Activated effector memory CD4-positive, alpha-beta T cell treated with anti-CD3 and anti-CD28 coated beads, Interleukin-2, amount 50 U/mL, for 16 hours (primary cell): ENCODE results near the gene QKI.
A peak's percentile ranks its signal among the peaks of the same experiment; 100 is the strongest.

Experiments
- DNase-seq: peaks from one replicate; pipeline ENCODE4 v3.0.0-alpha.2; 2020

The QKI gene

DNA sequence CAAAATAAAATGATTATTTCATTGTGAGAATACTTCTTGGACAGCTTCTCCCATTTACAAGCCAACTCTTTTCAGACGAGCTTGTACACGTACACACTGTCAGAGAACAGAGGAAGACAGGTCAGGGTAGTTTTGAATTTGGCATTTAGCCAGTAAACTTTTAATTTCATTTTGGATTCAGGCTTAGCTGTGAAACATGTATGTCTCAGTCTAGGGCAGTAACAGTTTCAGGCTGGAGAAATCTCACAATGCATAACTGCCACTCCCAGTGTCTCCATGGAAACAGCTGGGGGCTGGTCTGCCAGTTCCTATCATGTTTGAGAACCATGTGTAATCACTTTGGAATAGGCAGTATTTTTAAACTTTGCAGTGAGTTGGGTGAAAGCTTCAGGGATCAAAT lies 22.0 kb upstream of the QKI start:
- DNase-seq: no peak

DNA sequence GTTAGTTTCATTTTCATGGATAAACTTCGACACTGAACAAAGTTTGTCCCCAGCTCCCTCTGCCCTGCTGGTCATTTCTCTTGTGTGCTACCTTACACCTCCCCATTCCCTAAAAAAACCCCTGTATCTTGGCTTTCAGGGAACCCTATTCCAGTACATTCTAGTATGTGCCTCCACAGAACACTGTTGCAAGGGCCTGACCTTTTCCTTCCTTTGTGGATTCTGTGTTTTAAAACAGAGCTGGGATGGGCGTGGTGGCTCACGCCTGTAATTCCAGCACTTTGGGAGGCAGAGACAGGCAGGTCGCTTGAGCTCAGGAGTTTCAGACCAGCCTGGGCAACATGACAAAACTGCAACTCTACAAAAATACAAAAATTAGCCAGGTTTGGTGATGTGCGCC lies 20.6 kb upstream of the QKI start:
- no peak for DNase-seq

DNA sequence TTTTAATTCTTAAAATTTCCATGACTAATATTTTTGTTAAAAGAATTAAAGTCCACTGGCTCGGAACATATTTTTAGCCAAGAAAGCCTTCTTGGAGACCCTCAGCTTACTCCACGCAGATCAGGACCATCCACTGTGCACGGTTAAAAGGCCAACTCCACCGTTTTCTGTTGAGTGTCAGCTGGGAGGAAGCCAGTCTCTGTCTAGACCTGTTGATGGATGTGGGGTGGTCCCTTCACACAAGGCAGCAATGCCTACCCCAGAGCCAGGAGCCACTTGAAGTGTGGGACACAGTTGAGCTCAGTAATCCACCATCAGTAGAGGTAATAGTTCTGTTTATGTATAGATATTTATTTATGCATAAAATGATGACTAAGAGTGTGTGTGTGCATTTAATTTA lies 19.9 kb upstream of the QKI start:
- no peak for DNase-seq

DNA sequence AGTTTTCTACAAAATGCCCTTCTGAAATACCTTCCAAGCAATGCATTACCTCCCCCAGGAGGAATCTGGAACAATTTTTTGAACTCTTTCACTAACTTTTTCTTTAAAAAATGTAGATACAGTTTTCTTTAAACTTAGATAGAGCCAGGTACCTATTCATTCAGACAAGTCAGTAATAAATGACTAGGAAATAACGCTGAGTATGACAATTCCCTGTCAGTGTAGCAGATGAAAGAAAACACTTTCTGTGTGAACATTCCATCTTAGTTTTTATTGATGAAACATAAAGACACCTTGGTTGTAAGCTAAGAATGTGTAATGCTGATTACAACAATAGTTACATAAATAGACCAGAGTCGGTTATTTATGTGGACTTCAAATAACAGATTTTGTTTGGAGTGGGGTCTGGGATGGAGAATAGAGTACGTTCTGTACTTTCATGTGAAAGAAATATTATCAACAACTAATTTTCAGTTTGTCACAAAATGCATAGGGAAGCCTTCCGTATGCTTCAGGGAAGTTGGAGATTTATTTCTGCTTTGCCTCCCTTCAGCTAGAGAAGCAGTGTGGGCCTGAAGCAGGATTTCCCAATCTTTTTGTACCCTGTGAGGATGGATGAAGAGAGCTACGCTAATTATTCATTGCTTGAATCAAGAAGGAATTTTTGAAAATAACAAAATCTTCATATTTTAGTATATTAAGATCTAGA lies 19.2 kb upstream of the QKI start:
- no peak for DNase-seq

DNA sequence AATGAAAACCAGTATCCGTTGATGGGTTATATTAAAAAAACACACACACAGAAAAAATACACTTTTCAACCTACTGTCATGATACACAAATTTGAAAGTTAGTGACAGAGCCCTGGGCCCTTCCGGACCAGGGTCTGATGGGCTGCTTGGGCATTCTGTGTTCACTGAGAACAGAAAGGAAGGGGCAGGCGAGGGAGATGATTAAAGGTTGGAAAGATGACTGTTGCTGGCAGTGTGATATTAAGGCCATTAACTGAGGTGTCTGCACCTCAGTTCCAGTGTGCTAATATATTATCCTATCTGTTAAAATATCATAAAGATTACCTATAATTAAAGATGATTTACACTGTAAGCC lies 18.7 kb upstream of the QKI start:
- DNase-seq: no peak

DNA sequence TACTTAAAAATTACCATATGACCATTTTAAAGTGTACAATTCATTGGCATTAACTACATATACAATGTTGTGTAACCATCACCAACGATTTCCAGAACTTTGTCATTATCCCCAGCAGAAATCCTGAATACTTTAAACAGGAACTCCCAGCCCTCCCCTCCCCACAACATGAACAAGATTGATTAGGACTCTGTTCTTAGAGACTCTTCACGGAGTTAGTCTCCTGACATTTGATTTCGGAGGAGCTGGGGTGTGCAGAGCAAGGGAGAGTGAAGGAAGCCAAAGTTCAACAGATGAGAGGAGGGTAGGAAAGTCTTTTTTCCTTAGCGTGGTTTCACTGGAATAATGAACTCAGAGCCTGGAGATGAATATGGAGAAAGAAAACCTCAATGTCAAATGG lies 17.2 kb upstream of the QKI start:
- DNase-seq: no peak

DNA sequence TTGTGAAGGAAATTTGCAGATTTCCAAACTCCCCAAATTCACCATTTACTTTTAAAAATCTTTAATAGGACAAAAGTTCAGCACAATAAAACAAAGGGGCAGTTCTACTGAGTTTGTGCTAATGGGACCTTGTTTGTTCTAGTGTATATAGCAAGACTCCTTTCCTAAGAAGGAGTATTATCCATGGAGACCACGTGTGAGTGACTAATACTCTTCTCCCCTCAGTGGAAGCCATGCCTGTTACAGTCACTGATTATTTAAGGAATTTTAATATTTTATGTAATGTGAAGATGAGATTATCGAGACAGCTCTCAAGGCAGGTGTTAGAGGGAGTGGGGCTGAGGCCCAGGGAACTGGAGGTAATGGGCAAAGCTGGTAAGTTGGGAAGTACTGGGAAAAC lies 16.4 kb upstream of the QKI start:
- no peak for DNase-seq

DNA sequence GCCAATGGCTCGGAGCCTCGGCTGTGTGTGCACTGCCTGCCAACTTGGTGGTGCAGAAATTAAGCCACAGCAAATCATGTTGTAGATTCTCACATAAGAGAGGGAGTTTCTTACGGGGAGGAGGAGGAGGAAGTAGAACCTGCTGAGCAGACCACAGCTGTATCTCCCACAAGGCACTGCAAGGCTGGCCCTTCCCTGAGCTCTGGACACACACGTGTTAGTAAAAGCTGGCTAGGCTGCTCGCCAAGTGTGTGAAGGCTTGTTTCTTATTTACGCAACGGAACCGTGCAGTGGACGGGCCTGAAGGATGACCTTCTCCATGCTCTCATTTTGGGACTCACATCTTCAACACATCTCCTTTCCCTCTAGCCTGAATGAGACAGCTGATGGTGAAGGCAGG lies 15.7 kb upstream of the QKI start:
- DNase-seq: no peak

DNA sequence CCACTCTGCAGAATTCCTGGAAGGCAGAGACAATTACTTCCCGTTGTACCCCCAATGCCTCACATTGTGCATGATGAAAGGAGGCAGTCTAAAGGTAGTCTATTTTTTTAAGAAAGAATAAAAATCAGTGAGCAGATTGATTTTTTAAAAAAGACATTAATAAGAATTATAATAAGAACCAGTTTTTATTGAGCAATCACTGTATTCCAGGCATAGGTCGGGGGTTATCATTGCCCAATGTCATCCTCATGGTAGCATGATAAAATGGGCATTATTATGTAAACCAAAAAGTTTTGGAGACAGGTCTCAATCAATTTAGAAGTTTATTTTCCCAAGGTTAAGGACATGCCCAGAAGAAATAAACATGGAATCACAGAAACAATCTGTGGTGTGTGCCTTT lies 14.0 kb upstream of the QKI start:
- DNase-seq: no peak

DNA sequence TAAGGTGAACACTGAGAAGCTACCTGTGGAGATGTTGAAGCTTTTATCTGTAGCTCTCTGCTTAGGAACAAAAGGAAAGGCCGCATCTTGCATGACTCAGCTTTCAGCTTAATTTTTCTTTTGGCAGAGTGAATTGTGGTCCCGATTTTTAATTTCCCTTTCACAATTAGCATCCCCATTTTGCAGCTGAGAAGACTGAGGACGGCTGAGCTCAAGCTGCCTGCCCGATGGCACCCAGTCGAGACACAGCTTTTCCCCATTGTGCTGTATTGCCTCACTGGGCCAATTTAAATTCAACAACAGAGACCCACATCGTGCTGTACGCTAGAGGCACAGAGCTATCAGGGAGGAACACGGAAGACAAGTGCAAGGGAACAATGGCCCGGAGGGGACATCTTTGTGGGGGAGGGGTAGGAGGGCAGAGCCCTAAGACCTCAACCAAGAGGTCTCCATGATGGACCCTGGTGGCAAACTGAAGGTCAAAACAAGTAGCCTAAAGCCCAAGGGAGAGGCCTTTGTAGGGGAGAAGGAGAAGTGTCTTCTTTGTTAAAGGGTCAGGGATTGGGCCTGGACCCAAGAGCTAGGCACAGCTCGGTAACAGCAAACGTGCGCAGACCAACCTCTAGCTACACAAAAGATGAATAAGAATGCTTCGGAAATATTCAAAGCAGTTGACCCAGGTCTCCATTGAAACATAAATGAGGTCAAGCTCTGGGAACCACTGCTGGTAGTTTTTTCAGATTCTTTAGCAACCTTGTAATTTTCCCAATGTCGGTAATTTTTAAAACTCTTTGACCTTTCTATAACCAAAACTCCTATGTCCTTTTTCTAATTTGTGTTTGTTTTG lies 13.3 kb upstream of the QKI start:
- no peak for DNase-seq

DNA sequence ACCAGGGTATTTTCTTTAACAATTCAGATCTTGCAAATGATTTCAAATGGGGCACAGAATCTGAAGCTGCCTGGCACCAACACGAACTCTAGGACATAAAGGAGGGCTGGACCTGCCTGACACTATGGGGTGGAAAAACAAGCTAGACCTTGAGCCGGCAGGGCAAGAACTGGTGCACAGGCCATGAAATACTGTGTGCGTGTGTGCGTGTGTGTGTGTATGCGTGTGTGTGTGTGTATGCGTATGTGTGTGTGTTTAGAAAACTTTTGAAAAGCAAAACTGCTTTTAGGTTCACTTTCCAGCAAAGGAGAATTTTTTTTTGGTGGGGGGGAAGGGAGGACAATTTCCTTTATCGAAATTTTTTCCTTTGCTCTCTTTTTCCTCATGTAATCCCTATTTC lies 11.9 kb upstream of the QKI start:
- DNase-seq: no peak

DNA sequence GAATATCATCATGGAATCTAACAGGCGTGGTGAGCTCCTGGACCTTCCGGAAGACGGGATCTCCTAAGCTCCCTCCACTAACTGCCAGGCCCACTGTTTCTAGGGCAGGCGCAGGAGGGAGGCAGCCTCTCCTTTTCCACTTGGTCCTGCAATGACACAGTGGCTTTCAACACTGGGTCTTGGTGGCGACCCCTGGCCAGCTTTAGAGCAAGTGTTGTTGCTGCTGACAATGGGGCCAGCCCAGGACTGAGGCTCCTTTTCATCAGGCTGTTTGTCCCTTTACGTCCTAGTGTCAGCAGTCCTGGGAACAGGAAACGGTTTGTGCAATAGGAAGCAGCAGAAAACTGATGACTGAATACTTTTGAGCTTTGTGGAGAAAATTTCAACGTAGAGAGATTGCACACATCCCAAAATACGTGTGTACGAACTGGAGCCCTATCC lies 9.7 kb upstream of the QKI start:
- no peak for DNase-seq

DNA sequence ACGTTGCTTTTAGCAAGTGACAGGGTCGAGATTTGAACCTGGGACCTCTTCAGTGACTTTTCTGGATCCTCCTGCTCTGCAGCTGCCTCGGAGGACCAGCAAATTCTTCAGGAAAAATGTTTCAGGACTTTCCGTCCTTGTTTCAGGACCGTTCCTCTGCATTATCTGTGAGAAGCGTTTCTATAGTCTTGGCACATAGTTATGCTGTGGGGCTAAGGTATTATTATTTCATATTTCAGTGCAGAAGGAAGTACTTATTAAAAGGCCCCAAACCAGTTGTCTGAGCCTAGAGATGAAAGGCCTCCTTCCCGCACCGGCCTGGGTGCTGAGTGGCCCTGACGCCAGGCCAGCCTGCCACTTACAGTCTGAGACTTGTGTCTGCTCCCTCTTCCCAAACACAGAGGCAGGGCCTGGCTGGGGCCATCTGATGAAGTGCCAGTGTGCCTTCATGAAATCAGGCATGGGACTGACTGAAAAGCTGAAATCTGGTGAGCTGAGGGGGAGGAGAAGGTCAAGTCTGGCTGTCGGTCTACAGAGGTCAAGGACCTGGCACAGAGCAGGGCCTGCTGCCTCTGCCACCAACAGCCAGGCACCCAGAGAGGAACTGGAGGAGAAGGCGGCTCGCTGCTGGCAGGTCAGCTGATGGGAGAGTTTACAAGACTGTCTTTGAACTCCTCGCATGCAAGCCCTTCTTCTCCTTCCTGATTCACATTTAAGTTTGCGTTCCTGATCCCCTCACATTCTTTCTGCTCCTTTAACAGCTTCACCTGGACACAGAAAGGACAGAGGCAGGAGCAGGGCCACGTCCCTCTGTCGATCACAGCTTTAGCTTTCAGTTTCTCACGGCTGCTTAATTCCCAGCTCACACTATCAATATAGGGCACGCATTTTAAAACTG lies 8.9 kb upstream of the QKI start:
- DNase-seq: peak; percentile 67

DNA sequence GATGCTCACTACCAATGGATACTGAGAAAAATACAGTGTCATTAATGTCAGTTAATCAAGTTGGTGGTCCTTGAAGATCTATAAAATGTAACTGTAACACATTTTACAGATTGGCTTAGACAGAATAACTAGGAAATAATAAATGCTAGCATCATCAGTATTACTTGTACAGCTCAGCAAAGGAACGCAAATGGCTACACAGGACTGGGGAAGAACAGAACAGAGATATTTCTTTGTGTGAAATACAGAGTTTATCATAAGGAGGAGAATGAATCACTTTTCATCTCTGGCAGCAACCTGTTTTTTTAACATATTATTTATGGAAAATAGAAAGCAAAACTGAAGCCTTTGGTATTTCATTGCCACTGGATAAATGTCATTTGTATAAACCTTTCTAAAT lies 8.2 kb upstream of the QKI start:
- no peak for DNase-seq

DNA sequence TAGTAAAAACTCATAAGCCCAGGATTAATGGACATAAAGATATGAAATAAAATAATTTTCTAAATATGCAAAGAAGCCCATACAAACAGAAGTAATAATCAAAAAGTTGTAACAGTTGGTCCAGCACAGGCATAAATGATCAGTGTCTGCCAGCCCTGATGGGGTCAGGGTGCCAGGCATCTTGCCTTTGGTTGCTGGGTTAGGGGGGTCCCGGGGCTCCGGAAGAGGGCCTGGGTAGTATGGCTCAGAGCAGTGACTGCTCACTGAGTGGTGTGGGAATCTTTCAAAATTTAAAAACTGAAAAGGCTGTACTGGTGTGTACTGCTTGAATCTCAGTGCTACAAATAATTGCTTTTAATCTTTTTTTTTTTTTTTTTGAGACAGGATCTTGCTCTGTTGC lies 7.7 kb upstream of the QKI start:
- no peak for DNase-seq

DNA sequence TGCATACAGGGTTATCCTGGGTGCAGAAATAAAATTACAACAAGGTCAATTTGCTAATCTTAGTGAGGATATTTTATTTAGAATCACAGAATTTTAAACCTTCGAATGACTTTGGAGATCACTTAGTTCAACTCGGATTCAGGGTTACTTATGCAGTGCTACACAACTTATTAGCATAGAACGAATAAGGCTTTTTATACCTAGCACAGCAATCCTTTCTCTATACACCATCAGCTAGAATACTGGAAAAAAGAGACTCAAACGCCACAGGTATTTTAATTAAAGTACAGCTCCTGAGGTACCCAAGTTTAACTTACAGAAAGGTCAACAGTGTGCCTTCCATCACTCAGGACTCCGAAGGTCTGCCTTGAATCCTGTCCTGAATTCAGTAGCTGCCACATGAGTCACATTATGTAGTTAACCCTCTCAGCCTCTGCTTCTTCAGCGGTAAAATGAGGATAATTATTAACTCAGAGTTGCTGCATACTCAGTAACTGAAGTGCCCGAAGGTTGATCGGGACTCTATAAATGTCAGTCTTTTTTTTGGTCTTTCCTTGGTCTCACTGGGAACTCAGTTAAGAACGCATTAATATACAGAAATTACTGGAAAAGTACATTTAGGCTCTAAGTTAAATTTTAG lies 6.0 kb upstream of the QKI start:
- no peak for DNase-seq

DNA sequence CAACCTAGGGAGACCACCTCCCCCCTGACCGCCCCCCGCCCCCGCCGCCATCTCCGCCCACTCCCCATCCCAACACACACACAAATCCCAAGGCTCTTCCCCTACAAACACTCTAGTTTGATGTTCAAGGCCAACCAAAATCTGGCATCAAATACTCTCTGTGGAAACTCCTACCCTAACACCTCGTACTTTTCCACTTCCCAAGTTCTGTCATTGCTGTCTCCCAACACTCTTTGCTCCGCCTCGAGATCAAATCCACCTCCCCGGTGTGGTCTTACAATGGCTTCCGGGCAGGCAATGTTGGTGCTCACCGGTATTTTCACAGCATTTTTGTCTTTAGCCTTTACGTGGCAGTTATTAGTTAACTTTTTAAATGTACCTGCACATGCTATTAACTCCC lies 4.8 kb upstream of the QKI start:
- DNase-seq: no peak

DNA sequence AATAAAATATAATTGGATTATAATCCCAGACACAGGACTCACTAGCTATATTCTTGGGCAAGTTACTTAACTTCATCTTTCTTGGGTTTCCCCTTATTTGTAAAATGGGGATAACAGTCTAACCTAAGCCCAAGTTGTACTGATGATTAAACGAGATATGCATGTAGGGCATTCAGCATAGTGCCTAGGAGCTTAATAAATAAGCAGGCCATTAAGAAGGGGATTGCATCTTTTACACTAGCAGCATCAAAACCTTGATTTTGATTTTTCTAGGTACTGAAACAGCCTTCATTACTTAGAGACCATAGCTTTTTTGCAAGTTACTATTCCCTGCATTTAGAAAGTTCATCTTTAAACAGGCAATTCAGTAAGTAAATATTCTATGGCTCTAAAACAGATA lies 2.2 kb upstream of the QKI start:
- DNase-seq: no peak

DNA sequence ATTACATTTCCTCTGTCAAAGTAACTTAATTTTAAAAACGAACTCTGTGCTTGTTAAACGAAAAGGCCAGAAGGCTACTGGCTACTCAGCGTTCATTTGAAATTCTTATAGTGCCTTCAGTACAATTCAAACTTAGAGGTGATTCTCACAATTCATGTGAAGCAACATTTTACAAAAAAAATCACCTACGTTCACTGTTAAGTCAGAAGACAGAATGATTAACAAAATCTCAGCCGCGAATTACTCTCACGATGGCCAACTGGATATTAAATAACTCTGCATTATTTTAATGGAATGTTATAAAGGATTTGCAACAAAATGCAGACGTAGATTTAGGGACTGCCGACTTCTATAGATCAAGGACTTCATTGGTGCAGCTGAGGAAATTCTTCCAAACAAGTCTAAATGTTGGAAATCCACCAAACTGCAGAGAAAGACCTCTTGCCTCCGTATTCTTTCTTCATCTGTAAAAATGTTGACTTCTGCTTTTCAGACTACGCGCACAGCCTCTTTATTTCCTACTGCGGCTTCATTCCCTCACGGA lies 1.6 kb upstream of the QKI start:
- no peak for DNase-seq

DNA sequence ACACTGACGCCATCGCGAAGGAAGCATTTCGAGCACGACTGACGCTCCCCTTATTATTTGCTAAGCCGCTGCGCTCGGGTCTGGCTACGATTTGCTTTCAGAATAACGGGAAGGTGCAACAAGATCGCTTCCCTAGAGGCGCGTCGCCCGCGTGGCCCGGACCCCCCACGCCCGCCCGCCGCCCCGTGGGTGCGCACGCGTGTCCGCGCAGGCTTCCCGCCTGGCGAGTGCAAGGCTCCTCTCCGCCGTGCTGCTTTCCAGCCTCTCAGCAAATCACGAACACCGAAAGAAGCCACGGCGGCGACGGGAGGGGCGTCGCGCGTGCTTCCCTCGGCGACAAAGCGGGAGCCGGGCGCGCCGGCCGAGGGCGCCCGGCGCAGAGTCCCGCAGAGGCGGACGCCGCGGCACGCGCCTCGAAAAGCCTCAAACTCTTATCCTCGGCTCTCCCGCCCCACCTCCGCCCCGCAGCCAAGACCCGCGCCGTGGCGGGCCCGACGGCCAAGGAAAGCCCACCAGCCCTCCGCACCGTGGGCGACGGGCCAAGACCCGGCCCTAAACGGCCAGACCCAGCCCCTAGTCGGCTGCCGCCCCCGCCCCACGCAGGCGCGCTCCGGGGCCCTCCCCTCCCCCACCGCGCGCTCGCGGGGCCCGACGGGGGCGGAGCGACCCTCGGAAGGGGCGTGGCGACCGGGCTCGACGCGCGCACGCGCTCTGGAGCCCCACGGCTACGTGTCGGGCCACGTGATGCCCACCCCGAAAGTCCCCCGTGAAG lies 987 bp upstream of the QKI start:
- peak; percentile 96 for DNase-seq

DNA sequence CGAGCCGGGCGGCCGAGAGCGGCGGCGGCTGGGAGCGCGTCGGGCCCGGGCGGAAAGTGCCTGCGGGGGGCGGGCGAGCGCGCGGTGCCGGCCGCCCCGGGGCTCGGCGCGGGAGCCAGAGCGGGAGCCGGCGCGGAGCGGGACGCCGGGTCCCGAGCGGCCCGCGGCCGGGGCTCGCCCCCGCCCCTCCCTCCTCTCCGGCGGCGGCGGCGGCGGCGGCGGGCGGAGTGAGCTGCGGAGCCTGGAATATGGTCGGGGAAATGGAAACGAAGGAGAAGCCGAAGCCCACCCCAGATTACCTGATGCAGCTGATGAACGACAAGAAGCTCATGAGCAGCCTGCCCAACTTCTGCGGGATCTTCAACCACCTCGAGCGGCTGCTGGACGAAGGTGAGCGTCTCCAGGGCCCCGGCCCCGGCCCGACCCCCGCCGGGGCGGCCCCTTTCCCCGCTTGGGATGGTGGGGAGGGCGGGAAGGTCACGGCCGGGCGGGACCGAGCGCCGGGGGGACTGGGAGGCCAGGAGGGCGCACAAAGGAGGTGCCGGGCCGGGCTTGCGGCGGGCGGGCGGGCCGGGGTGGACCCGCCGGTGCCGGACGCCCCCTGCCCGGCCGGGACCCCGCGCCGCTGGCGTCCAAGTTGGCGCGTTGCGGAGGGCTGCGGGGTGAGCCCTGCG lies 565 bp downstream of the QKI start:
- DNase-seq: no peak
